Measurements from ENCODE around the gene COX8C.

GRCh38 chr14:93323600-93324174, 23.3 kb upstream of the COX8C start:
- TF ChIP-seq EZH2 (IDR thresholded peaks at IDR 0.05; ENCODE audit: borderline replicate concordance, control insufficient read depth, low read depth, low read length): no peak
- TF ChIP-seq POLR2A (IDR thresholded peaks at IDR 0.05; ENCODE audit: low read depth, low read length): no peak
- no peak for TF ChIP-seq ZNF207 (IDR thresholded peaks at IDR 0.05; ENCODE audit: borderline replicate concordance)
- TF ChIP-seq CTCF (IDR thresholded peaks at IDR 0.05 in 2 of 3, conservative IDR thresholded peaks at IDR 0.05 in 1 of 3; ENCODE audit: control insufficient read depth in 2 of 3, extremely low read depth in 1 of 3, insufficient read depth in 1 of 3, low read depth in 3 of 3, low read length in 3 of 3): no peak
- no peak for TF ChIP-seq E2F8 (IDR thresholded peaks at IDR 0.05; ENCODE audit: low read depth, partially characterized antibody)
- TF ChIP-seq CEBPB (IDR thresholded peaks at IDR 0.05; ENCODE audit: borderline replicate concordance in 1 of 2, low read depth in 2 of 2, low read length in 2 of 2): no peak
- TF ChIP-seq YBX1 (IDR thresholded peaks at IDR 0.05): no peak
- TF ChIP-seq SUPT20H (IDR thresholded peaks at IDR 0.05; ENCODE audit: borderline replicate concordance, control insufficient read depth, low read depth, low read length): no peak

Data from GM12878 (cell line).